ENCODE results near the gene SLC39A11.
"Not testable (repeated sequence)": the region's sequence is repeated elsewhere in the genome, so short reads cannot be mapped to it uniquely, and the experiment has no call there.

Gene SLC39A11

GRCh38 chr17:72916991-72917390 is 175.5 kb downstream of the SLC39A11 start:
- DNase-seq (ENCODE audit: low read depth in 2 of 2) = no peak

- no peak for DNase-seq (ENCODE audit: low read depth in 2 of 2)
These were observed 176.8 kb downstream of the SLC39A11 start for GRCh38 chr17:72915625-72916081.

- DNase-seq (ENCODE audit: low read depth in 2 of 2) = no peak
These were observed 179.3 kb downstream of the SLC39A11 start for GRCh38 chr17:72913142-72913682.

GRCh38 chr17:72906306-72906705 is 186.2 kb downstream of the SLC39A11 start:
- no peak for DNase-seq (ENCODE audit: low read depth in 2 of 2)

GRCh38 chr17:72903522-72903921 is 189.0 kb downstream of the SLC39A11 start:
- DNase-seq (ENCODE audit: low read depth in 2 of 2) = no peak

- DNase-seq (ENCODE audit: low read depth in 2 of 2) = no peak
These were observed 190.8 kb downstream of the SLC39A11 start for GRCh38 chr17:72901657-72902056.

- no peak for DNase-seq (ENCODE audit: low read depth in 2 of 2)
These were observed 191.4 kb downstream of the SLC39A11 start for GRCh38 chr17:72901083-72901482.

GRCh38 chr17:72900654-72900971 is 191.9 kb downstream of the SLC39A11 start:
- DNase-seq (ENCODE audit: low read depth in 2 of 2) = no peak

GRCh38 chr17:72898725-72899124 is 193.8 kb downstream of the SLC39A11 start:
- DNase-seq (ENCODE audit: low read depth in 2 of 2) = no peak

- DNase-seq (ENCODE audit: low read depth in 2 of 2) = not testable (repeated sequence)
These were observed 196.2 kb downstream of the SLC39A11 start for GRCh38 chr17:72896288-72896687.

GRCh38 chr17:72891627-72892026 is 200.9 kb downstream of the SLC39A11 start:
- DNase-seq (ENCODE audit: low read depth in 2 of 2) = no peak

GRCh38 chr17:72890711-72891110 is 201.8 kb downstream of the SLC39A11 start:
- no peak for DNase-seq (ENCODE audit: low read depth in 2 of 2)

GRCh38 chr17:72887917-72888316 is 204.6 kb downstream of the SLC39A11 start:
- DNase-seq (ENCODE audit: low read depth in 2 of 2) = no peak

GRCh38 chr17:72887322-72887721 is 205.2 kb downstream of the SLC39A11 start:
- DNase-seq (ENCODE audit: low read depth in 2 of 2) = no peak

GRCh38 chr17:72886622-72887021 is 205.9 kb downstream of the SLC39A11 start:
- DNase-seq (ENCODE audit: low read depth in 2 of 2) = no peak

- no peak for DNase-seq (ENCODE audit: low read depth in 2 of 2)
These were observed 208.4 kb downstream of the SLC39A11 start for GRCh38 chr17:72884066-72884465.

- DNase-seq (ENCODE audit: low read depth in 2 of 2) = no peak
These were observed 209.1 kb downstream of the SLC39A11 start for GRCh38 chr17:72883351-72883750.

GRCh38 chr17:72882426-72882825 is 210.1 kb downstream of the SLC39A11 start:
- DNase-seq (ENCODE audit: low read depth in 2 of 2) = no peak

- DNase-seq (ENCODE audit: low read depth in 2 of 2) = no peak
These were observed 212.6 kb downstream of the SLC39A11 start for GRCh38 chr17:72879877-72880276.

- no peak for DNase-seq (ENCODE audit: low read depth in 2 of 2)
These were observed 213.4 kb downstream of the SLC39A11 start for GRCh38 chr17:72878975-72879660.

GRCh38 chr17:72877348-72877747 is 215.1 kb downstream of the SLC39A11 start:
- DNase-seq (ENCODE audit: low read depth in 2 of 2) = no peak

- no peak for DNase-seq (ENCODE audit: low read depth in 2 of 2)
These were observed 216.1 kb downstream of the SLC39A11 start for GRCh38 chr17:72876413-72876812.

- DNase-seq (ENCODE audit: low read depth in 2 of 2) = no peak
These were observed 217.1 kb downstream of the SLC39A11 start for GRCh38 chr17:72875361-72875760.

- DNase-seq (ENCODE audit: low read depth in 2 of 2) = no peak
These were observed 220.1 kb downstream of the SLC39A11 start for GRCh38 chr17:72872396-72872795.

Data from stimulated activated CD8-positive, alpha-beta memory T cell treated with anti-CD3 and anti-CD28 coated beads, Interleukin-2, amount 100 ng/mL, for 48 hours (primary cell).